GM12872 (cell line): ENCODE measurements around the gene GALNT17.

Experiments used
- TF ChIP-seq, protein P1 (sequence below): IDR thresholded peaks from 3 replicates; pipeline ENCODE4 v1.5.1; 2011; ENCODE audit warnings: low read depth, mild to moderate bottlenecking, low read length, moderate library complexity; ENCODE audit not compliant: insufficient read depth

The GALNT17 gene

DNA sequence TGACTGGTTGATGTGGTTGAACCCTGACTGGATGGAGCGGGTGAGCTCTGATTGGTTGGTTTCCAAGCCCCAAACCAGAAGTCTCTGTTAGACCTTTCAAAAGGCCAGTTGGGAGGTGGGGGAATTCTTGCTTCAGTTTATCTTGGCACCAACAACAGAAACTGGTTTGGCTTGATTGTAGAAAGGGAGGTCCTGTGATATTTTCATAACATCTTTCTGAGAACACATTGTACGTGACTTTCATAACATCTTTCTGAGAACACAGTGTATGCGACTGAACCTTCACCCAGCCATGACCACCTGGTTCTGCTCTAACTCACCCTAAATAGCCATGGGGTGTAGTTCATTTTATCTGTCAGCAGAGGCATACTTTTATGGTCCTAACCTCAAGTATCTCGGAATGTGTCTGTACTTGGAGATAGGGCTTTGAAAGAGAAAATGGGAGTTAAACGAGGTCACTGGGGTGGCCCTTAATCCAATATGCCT is 88.3 kb downstream of the GALNT17 start:
- TF ChIP-seq, protein P1, sequence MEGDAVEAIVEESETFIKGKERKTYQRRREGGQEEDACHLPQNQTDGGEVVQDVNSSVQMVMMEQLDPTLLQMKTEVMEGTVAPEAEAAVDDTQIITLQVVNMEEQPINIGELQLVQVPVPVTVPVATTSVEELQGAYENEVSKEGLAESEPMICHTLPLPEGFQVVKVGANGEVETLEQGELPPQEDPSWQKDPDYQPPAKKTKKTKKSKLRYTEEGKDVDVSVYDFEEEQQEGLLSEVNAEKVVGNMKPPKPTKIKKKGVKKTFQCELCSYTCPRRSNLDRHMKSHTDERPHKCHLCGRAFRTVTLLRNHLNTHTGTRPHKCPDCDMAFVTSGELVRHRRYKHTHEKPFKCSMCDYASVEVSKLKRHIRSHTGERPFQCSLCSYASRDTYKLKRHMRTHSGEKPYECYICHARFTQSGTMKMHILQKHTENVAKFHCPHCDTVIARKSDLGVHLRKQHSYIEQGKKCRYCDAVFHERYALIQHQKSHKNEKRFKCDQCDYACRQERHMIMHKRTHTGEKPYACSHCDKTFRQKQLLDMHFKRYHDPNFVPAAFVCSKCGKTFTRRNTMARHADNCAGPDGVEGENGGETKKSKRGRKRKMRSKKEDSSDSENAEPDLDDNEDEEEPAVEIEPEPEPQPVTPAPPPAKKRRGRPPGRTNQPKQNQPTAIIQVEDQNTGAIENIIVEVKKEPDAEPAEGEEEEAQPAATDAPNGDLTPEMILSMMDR, result no peak

DNA sequence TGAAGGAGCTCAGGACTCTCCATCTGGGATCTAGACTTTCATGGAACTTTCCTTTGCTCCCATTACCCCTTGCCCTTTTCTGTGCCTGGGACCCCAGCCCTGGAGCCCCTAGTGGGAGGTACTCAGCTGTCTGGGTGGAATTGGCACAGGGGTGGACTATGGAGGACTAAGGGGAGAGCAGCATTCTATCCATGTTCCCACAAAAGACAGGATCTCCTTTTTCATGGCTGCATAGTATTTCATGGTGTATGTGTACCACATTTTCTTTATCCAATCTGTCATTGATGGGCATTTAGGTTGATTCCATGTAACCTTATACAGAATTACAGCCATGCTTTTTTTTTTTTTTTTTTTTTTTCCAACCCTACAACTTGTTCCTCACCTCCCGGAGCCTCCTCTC is 89.1 kb downstream of the GALNT17 start:
- TF ChIP-seq, protein P1, result no peak

DNA sequence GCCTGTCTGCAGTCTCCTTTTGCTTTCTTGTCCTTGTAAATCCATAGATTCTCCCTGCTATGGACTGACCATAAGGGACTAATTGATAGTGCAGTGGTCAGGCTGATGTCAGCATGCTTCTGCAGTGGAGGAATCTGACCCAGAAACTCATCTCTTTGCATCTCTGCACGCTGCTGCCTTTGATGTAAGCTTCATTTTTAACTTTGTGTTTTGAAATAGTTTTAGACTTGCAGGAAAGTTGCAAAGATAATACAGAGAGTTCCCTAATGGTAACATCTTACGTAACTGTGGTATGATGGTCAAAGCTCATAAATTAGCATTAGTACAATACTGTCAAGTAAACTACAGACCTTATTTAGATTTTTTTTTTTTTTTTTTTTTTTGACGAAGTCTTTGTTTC is 89.6 kb downstream of the GALNT17 start:
- TF ChIP-seq, protein P1, result no peak

DNA sequence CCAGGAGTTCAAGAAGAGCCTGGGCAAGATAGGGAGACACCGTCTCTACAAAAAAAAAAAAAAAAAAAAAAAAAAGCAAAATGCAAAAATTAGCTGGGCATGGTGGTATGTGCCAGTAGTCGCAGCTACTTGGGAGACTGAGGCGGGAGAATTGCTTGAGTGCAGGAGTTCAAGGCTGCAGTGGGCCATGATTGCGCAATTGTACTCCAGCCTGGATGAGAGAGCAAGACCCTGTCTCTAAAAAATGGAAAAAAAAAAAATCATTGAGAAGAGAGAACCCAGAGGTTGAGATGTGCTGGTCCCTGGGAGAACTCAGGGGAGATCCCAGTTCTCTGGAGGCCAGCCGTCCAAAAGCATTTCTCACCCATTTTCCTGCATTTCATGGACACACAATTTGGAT is 95.2 kb downstream of the GALNT17 start:
- TF ChIP-seq, protein P1, result no peak

DNA sequence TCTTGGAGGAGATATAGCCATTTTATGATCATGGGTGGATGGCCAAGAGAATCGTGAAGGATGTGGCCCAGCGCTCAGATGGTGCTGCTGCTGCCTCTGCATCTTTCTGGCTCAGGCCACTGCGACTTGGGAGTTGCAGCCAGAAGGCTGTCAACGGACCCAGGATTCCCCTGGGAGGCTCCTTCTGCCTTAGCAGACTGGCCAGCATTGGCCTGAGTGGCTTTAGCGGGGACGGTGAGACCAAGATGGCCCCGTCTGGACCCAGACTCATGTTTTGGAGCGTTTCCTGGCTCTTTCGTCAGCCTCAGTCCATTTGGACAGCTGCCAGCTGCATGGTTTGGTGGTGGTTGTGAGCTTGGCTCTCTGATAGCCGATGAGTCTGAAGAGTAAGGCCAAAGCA is 97.2 kb downstream of the GALNT17 start:
- TF ChIP-seq, protein P1, result no peak

DNA sequence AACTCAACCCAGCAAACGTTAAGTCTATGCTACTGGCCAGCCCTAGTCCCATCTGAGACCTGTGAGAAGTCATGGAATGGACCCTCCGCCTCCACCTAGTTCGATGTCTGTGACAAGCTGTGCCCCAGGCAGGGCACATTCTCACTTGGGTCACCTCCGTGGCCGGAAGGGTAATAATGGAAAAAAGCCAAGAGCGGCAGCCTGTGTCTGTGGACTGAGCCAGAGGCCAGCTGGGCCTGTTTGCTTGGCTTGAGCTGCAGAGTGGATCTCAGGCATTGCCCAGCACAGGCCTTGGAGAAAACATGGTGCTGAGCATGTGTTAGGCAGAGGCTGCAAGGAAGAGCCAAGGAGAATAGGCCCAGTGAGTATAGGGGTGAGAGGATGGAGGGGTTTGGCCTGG is 97.8 kb downstream of the GALNT17 start:
- TF ChIP-seq, protein P1, result no peak

DNA sequence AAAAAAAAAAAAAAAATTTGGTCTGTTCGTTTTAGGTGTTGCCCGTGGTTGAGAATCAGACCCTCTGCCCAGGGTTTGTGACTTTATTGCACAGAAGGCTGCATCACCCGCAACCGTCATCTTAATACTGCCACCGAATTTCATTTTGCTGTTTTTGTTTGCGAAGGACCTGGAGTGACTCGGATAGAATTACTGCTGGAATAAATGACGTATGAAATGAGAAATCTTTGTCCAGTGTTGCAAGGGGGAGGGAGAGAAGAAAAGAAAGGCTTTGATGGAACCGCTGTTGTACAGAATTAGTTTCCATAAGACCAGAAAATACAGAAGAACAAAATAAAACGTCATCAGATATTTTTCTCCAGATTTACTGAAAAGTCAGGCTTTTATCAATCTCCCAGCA is 103.3 kb downstream of the GALNT17 start:
- TF ChIP-seq, protein P1, result no peak
